Naive thymus-derived CD4-positive, alpha-beta T cell (primary cell): ENCODE data around the gene CTRL. TPM values are rescaled to one million over a fixed set of nuclear protein-coding genes. Genes with fewer than 3 reads are reported as not detected.

Experiments used
- ATAC-seq: fragments of 150-1000 bp; cut with Tn5 transposase; 2 replicates; pipeline ENCODE4 v1.10.0; 2021; ENCODE audit warnings: mild to moderate bottlenecking, moderate library complexity
- CTCF ChIA-PET: fragments of 350-600 bp; sonication (Branson Sonifier 250); formaldehyde crosslinking; loops from one replicate; lab custom pipeline; 2021; ENCODE audit warnings: antibody characterized with exemption; lab: Charles Lee
- POLR2A ChIA-PET: fragments of 350-600 bp; sonication (Branson Sonifier 250); formaldehyde crosslinking; loops from one replicate; lab custom pipeline; 2021; ENCODE audit warnings: antibody characterized with exemption, inconsistent platforms; lab: Charles Lee
- DNase-seq, 9 donors: peaks; one replicate each; pipeline versions ENCODE4 v3.0.0 to v3.0.0-alpha.2; 2020 to 2022; ENCODE audit warnings: mixed read lengths in 1 of 9
- H3K27ac ChIP-seq: one replicate; pipeline ENCODE4 v1.7.0; 2013; ENCODE audit warnings: mild to moderate bottlenecking, low read depth, low read length, moderate library complexity
- H3K27me3 ChIP-seq, 2 donors: one replicate each; pipeline ENCODE4 v1.7.0; 2013; ENCODE audit warnings: low read length in 2 of 2, mild to moderate bottlenecking in 2 of 2, moderate library complexity in 2 of 2; ENCODE audit not compliant: control insufficient read depth in 2 of 2, insufficient read depth in 2 of 2
- H3K36me3 ChIP-seq, 3 experiments: 1 replicate in 2 of 3; 2 replicates in 1 of 3; pipeline ENCODE4 v1.7.0; 2013; ENCODE audit warnings: low read length in 3 of 3, mild to moderate bottlenecking in 3 of 3, moderate library complexity in 1 of 3; ENCODE audit not compliant: insufficient read depth in 3 of 3, control insufficient read depth in 2 of 3
- H3K4me1 ChIP-seq, 2 donors: one replicate each; pipeline ENCODE4 v1.7.0; 2013; ENCODE audit warnings: low read length in 2 of 2, mild to moderate bottlenecking in 2 of 2, moderate library complexity in 1 of 2; ENCODE audit not compliant: control insufficient read depth in 2 of 2, insufficient read depth in 2 of 2
- H3K4me3 ChIP-seq: 2 replicates; pipeline ENCODE4 v1.7.0; 2013; ENCODE audit warnings: mild to moderate bottlenecking, low read length
- H3K9me3 ChIP-seq, 3 experiments: 1 replicate in 2 of 3; 2 replicates in 1 of 3; pipeline ENCODE4 v1.7.0; 2013; ENCODE audit warnings: low read length in 3 of 3; ENCODE audit not compliant: control insufficient read depth in 2 of 3
- H3K27ac Mint-ChIP-seq, 9 donors: one replicate each; pipeline ENCODE4 v1.8.0; 2020 to 2022; ENCODE audit warnings: mixed read lengths in 9 of 9, mild to moderate bottlenecking in 8 of 9, moderate library complexity in 5 of 9, inconsistent platforms in 2 of 9
- H3K27me3 Mint-ChIP-seq, 5 donors: one replicate each; pipeline ENCODE4 v1.8.0; 2021 to 2022; ENCODE audit warnings: mixed read lengths in 5 of 5, mild to moderate bottlenecking in 1 of 5
- H3K36me3 Mint-ChIP-seq, 5 donors: one replicate each; pipeline ENCODE4 v1.8.0; 2020 to 2022; ENCODE audit warnings: mixed read lengths in 5 of 5, mild to moderate bottlenecking in 3 of 5, inconsistent platforms in 1 of 5
- H3K4me1 Mint-ChIP-seq, 7 donors: one replicate each; pipeline ENCODE4 v1.8.0; 2020 to 2022; ENCODE audit warnings: mixed read lengths in 7 of 7, mild to moderate bottlenecking in 3 of 7, inconsistent platforms in 1 of 7
- H3K4me3 Mint-ChIP-seq, 10 donors: one replicate each; pipeline ENCODE4 v1.8.0; 2020 to 2022; ENCODE audit warnings: mild to moderate bottlenecking in 10 of 10, mixed read lengths in 10 of 10, moderate library complexity in 6 of 10, inconsistent platforms in 2 of 10
- H3K9me3 Mint-ChIP-seq, 11 donors: one replicate each; pipeline ENCODE4 v1.8.0; 2020 to 2022; ENCODE audit warnings: mixed read lengths in 11 of 11, mild to moderate bottlenecking in 4 of 11, inconsistent platforms in 1 of 11, moderate library complexity in 1 of 11
- intact Hi-C, 2 donors: fragments of 100-400 bp; cut with micrococcal nuclease; formaldehyde crosslinking; loops; one replicate each; pipeline ENCODE4 v1.15.1; 2023
- polyA plus RNA-seq, 2 donors: library from polyadenylated mRNA; unstranded; fragments of 300-500 nt; fragmentation: Illumina TruSeq; gene quantifications; one replicate each; pipeline ENCODE4 v1.2.3, GENCODE V29; 2021
- total RNA-seq, 6 experiments: library from RNA in 5 of 6; stranded (reverse) in 5 of 6; gene quantifications; 1 replicate in 5 of 6; 2 replicates in 1 of 6; pipeline ENCODE4 v1.2.3 and lab custom pipeline; 2021 to 2026

Gene CTRL
- total and polyA plus RNA-seq, 7 experiments from 2014 or later: 1.3 to 15.1 (median 7.9) TPM

- H3K27ac ChIP-seq: peak overlapping the region; percentile 94
- ATAC-seq (no peak), DNase-seq (peak in 1 of 9 donors; percentile 14)
- H3K36me3 ChIP-seq: peaks cover 0 to 4% (median 0%) of the 10 kb centered on the region in 3 experiments
- H3K36me3 Mint-ChIP-seq: peaks cover 0 to 4% (median 0%) of the 10 kb centered on the region in 5 donors
- CTCF ChIA-PET: interaction anchor here (3.0 kb wide), 1 partner anchor 10 kb away, joined by 9 read pairs; no protein-coding TSS in a partner anchor
- peak overlapping the region; percentile 89 for H3K4me3 ChIP-seq
- H3K4me1 Mint-ChIP-seq: peaks cover 22 to 55% (median 37%) of the 10 kb centered on the region in 7 donors
- POLR2A ChIA-PET: interaction anchor here (0.8 to 2.7 kb wide), 7 partner anchors 12 to 88 kb away, joined by 3 to 25 read pairs (median 5); partner anchors contain the start of genes EDC4, PSMB10, RANBP10 and TSNAXIP1
- H3K4me3 Mint-ChIP-seq: peak overlapping the region; percentile 86 to 97 (median 94)
- H3K4me1 ChIP-seq: peaks cover 12 to 15% of the 10 kb centered on the region in 2 donors
- intact Hi-C loops: loop anchor here (1.0 to 10.0 kb wide), 18 partner anchors 21 to 554 kb away; partner anchors contain the start of genes ACD (in 2 of the 2), CTCF (in 2 of the 2), PARD6A (in 2 of the 2) and RANBP10 (in 2 of the 2)
- H3K27me3 ChIP-seq: no peaks in the 10 kb centered on the region
- peak overlapping the region; percentile 74 to 98 (median 97) for H3K27ac Mint-ChIP-seq
- H3K9me3 ChIP-seq: no peaks in the 10 kb centered on the region
- no peaks in the 10 kb centered on the region for H3K9me3 Mint-ChIP-seq
- no peaks in the 10 kb centered on the region for H3K27me3 Mint-ChIP-seq
Observed at GRCh38 chr16:67893743-67894399, 37.8 kb downstream of the CTRL start.

- Histone ChIP-seq H3K27me3 (no peaks in the 10 kb centered on the region), H3K4me3 (peak within 1 kb of the TSS; percentile 89), H3K4me1 (peaks cover 12 to 15% of the 10 kb centered on the region in 2 donors), H3K36me3 (peaks cover 0 to 4% (median 0%) of the 10 kb centered on the region in 3 experiments), H3K27ac (peak within 1 kb of the TSS; percentile 94), H3K9me3 (no peaks in the 10 kb centered on the region)
- peaks cover 22 to 48% (median 35%) of the 10 kb centered on the region in 7 donors for H3K4me1 Mint-ChIP-seq
- intact Hi-C loops: loop anchor here (1.0 to 10.0 kb wide), 18 partner anchors 20 to 555 kb away; partner anchors contain the start of genes ACD (in 2 of the 2), CTCF (in 2 of the 2), PARD6A (in 2 of the 2) and RANBP10 (in 2 of the 2)
- ChIA-PET CTCF (interaction anchor here (3.0 kb wide), 1 partner anchor 9 kb away, joined by 9 read pairs; no protein-coding TSS in a partner anchor), POLR2A (interaction anchor here (0.6 to 2.7 kb wide), 16 partner anchors 11 to 352 kb away, joined by 3 to 25 read pairs (median 4); partner anchors contain the start of genes EDC4, PLA2G15, PSMB10 and RANBP10)
- peak within 1 kb of the TSS; percentile 85 to 98 (median 97) for H3K27ac Mint-ChIP-seq
- peak; percentile 99 for ATAC-seq
- peak within 1 kb of the TSS; percentile 86 to 97 (median 94) for H3K4me3 Mint-ChIP-seq
- no peaks in the 10 kb centered on the region for H3K27me3 Mint-ChIP-seq
- peaks cover 0 to 4% (median 0%) of the 10 kb centered on the region in 5 donors for H3K36me3 Mint-ChIP-seq
- DNase-seq: peak; percentile 77 to 92 (median 84)
- no peaks in the 10 kb centered on the region for H3K9me3 Mint-ChIP-seq
Observed at GRCh38 chr16:67892899-67893742, 38.5 kb downstream of the CTRL start, which contains the start of gene PSKH1. TSS of gene PSKH1 (plus strand) at chr16:67893254. CDS start at chr16:67908750, 15,496 bp downstream.

DNA sequence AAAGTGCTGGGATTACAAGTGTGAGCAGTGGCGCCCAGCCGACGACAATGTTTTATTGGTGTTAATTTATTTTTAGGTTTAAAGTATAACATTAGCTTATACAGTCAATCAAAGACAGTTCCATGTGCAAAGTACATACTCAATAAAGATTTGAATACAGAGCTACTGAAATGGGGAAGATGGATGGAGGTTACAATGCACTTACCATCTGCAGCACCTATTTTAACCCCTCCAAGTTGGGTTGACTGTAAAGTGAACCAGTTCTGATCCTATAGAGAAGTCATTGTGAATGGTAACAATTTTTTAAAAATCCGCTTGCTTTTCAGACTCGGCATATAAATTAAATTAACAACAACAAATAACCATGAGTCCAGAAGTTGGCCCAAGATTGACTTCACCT, 39.3 kb downstream of the CTRL start:
- peak overlapping the region; percentile 54 for H3K4me3 ChIP-seq
- intact Hi-C loops: loop anchor here (2.0 to 10.0 kb wide), 7 partner anchors 50 to 418 kb away; partner anchors contain the start of genes ACD (in 1 of the 2), ATP6V0D1 (in 1 of the 2), C16orf86 (in 1 of the 2) and DPEP3 (in 1 of the 2)
- H3K9me3 ChIP-seq: no peaks in the 10 kb centered on the region
- Mint-ChIP-seq H3K27me3 (no peaks in the 10 kb centered on the region), H3K4me1 (peaks cover 20 to 45% (median 32%) of the 10 kb centered on the region in 7 donors), H3K9me3 (no peaks in the 10 kb centered on the region), H3K36me3 (peaks cover 0 to 4% (median 0%) of the 10 kb centered on the region in 5 donors), H3K4me3 (peak overlapping the region; percentile 86 to 97 (median 94)), H3K27ac (peak overlapping the region; percentile 77 to 98 (median 91))
- peaks cover 12 to 15% of the 10 kb centered on the region in 2 donors for H3K4me1 ChIP-seq
- no peak for ATAC-seq
- H3K27ac ChIP-seq: peak overlapping the region; percentile 94
- ChIA-PET CTCF (interaction anchor here (1.4 to 3.0 kb wide), 2 partner anchors 9 to 10 kb away, joined by 3 to 9 read pairs; no protein-coding TSS in a partner anchor), POLR2A (interaction anchor here (0.6 to 2.7 kb wide), 11 partner anchors 10 to 353 kb away, joined by 3 to 25 read pairs (median 4); partner anchors contain the start of genes EDC4, PLA2G15, PSMB10 and RANBP10)
- H3K27me3 ChIP-seq: no peaks in the 10 kb centered on the region
- peaks cover 0 to 4% (median 0%) of the 10 kb centered on the region in 3 experiments for H3K36me3 ChIP-seq
- no peak for DNase-seq

- CTCF ChIA-PET: interaction anchor here (0.6 to 1.6 kb wide), 4 partner anchors 9 to 177 kb away, joined by 3 to 4 read pairs (median 4); no protein-coding TSS in a partner anchor
- peaks cover 0 to 13% (median 4%) of the 10 kb centered on the region in 5 donors for H3K36me3 Mint-ChIP-seq
- H3K4me1 Mint-ChIP-seq: peaks cover 4 to 11% (median 9%) of the 10 kb centered on the region in 7 donors
- peak overlapping the region in 1 of 9 donors; percentile 70 for H3K27ac Mint-ChIP-seq
- Histone ChIP-seq H3K4me3 (no peak overlapping the region), H3K4me1 (no peaks in the 10 kb centered on the region), H3K27me3 (no peaks in the 10 kb centered on the region), H3K27ac (no peak overlapping the region), H3K36me3 (peaks cover 0 to 39% (median 10%) of the 10 kb centered on the region in 3 experiments), H3K9me3 (no peaks in the 10 kb centered on the region)
- ATAC-seq: no peak
- H3K27me3 Mint-ChIP-seq: no peaks in the 10 kb centered on the region
- DNase-seq: no peak
- H3K9me3 Mint-ChIP-seq: peaks cover 0 to 2% (median 0%) of the 10 kb centered on the region in 11 donors
- no peak overlapping the region for H3K4me3 Mint-ChIP-seq
- POLR2A ChIA-PET: interaction anchor here (1.0 to 1.8 kb wide), 2 partner anchors 10 to 15 kb away, joined by 4 read pairs; partner anchors contain the start of gene EDC4
- intact Hi-C loops: no loop called here
Observed at GRCh38 chr16:67888331-67888730, 43.3 kb downstream of the CTRL start.

DNA sequence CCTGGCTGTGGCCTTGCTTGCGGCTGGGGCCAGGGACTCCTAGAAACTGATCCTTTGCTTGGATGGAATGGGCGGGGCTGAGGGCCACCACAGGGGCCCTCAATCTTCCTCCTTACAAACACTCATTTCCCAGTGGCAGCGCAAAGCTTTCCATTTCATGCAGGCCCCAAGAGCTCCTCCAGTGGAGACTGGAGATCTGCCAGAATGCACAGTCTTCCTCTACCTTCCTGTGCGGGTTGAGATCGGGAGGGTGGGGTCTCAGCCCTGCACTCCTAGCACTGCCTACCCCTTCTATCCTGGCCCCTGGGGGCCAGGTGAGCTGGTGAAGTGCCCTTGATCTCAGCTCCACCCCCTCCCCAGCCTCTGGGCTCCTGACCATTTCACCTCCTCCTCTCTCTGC, 45.3 kb downstream of the CTRL start:
- Histone ChIP-seq H3K27ac (no peak overlapping the region), H3K4me1 (no peaks in the 10 kb centered on the region), H3K4me3 (no peak overlapping the region), H3K27me3 (no peaks in the 10 kb centered on the region), H3K36me3 (peaks cover 0 to 57% (median 18%) of the 10 kb centered on the region in 3 experiments), H3K9me3 (no peaks in the 10 kb centered on the region)
- Mint-ChIP-seq H3K9me3 (peaks cover 0 to 2% (median 0%) of the 10 kb centered on the region in 11 donors), H3K4me1 (peaks cover 0 to 6% (median 0%) of the 10 kb centered on the region in 7 donors), H3K27ac (peak overlapping the region in 2 of 9 donors; percentile 49 to 63), H3K27me3 (no peaks in the 10 kb centered on the region), H3K4me3 (no peak overlapping the region), H3K36me3 (peaks cover 0 to 23% (median 8%) of the 10 kb centered on the region in 5 donors)
- ATAC-seq: no peak
- intact Hi-C loops: no loop called here
- no peak for DNase-seq
- ChIA-PET POLR2A (interaction anchor here (1.0 to 1.3 kb wide), 2 partner anchors 12 to 155 kb away, joined by 3 to 6 read pairs; no protein-coding TSS in a partner anchor), CTCF (interaction anchor here (0.6 to 0.7 kb wide), 2 partner anchors 15 to 344 kb away, joined by 3 to 4 read pairs; no protein-coding TSS in a partner anchor)
